NCI-H510A treated with DMSO at 0.1 percent for 48 hours (cell line): Measurements from ENCODE around the gene LRRC38.
"Not testable (repeated sequence)": the region's sequence is repeated elsewhere in the genome, so short reads cannot be mapped to it uniquely, and the experiment has no call there.

Experiments used
- DNase-seq: peaks from one replicate; lab custom pipeline; 2025; lab: John Stamatoyannopoulos, UW

Gene LRRC38

GRCh38 chr1:13461977-13462376 is 51.8 kb downstream of the LRRC38 start:
- no peak for DNase-seq

- no peak for DNase-seq
These were observed 56.8 kb downstream of the LRRC38 start for GRCh38 chr1:13456904-13457532.

- no peak for DNase-seq
These were observed 62.3 kb downstream of the LRRC38 start for GRCh38 chr1:13451399-13451965.

- no peak for DNase-seq
These were observed 63.6 kb downstream of the LRRC38 start for GRCh38 chr1:13450204-13450603.

GRCh38 chr1:13443335-13443979 is 70.3 kb downstream of the LRRC38 start:
- no peak for DNase-seq

- not testable (repeated sequence) for DNase-seq
These were observed 74.6 kb downstream of the LRRC38 start for GRCh38 chr1:13439104-13439783.

GRCh38 chr1:13435458-13435857 is 78.3 kb downstream of the LRRC38 start:
- no peak for DNase-seq

GRCh38 chr1:13433694-13434358 is 80.0 kb downstream of the LRRC38 start:
- not testable (repeated sequence) for DNase-seq

- DNase-seq: no peak
These were observed 81.6 kb downstream of the LRRC38 start for GRCh38 chr1:13432251-13432650.

GRCh38 chr1:13430495-13430894 is 83.3 kb downstream of the LRRC38 start:
- no peak for DNase-seq
